Stimulated activated effector memory CD8-positive, alpha-beta T cell treated with anti-CD3 and anti-CD28 coated beads, Interleukin-12 subunit alpha, Interleukin-12 subunit beta, amount 100 ng/mL, for 72 hours (primary cell): ENCODE results near the gene NUDT3.
"Not testable (repeated sequence)": the region's sequence is repeated elsewhere in the genome, so short reads cannot be mapped to it uniquely, and the experiment has no call there.

ENCODE experiments used
- ATAC-seq: fragments of 150-1000 bp; cut with Tn5 transposase; 2 replicates; pipeline ENCODE4 v1.10.0; 2021
- DNase-seq, 2 donors: peaks; one replicate each; pipeline ENCODE4 v3.0.0; 2021 to 2022; ENCODE audit warnings: low spot score in 2 of 2
- H3K27ac Mint-ChIP-seq: one replicate; pipeline ENCODE4 v1.8.0; 2022; ENCODE audit warnings: mild to moderate bottlenecking, mixed read lengths
- H3K36me3 Mint-ChIP-seq: one replicate; pipeline ENCODE4 v1.8.0; 2022; ENCODE audit warnings: mild to moderate bottlenecking, mixed read lengths
- H3K4me1 Mint-ChIP-seq: one replicate; pipeline ENCODE4 v1.8.0; 2022; ENCODE audit warnings: mixed read lengths
- H3K4me3 Mint-ChIP-seq: one replicate; pipeline ENCODE4 v1.8.0; 2022; ENCODE audit warnings: mild to moderate bottlenecking, mixed read lengths
- H3K9me3 Mint-ChIP-seq: one replicate; pipeline ENCODE4 v1.8.0; 2022; ENCODE audit warnings: mixed read lengths

Gene NUDT3

DNA sequence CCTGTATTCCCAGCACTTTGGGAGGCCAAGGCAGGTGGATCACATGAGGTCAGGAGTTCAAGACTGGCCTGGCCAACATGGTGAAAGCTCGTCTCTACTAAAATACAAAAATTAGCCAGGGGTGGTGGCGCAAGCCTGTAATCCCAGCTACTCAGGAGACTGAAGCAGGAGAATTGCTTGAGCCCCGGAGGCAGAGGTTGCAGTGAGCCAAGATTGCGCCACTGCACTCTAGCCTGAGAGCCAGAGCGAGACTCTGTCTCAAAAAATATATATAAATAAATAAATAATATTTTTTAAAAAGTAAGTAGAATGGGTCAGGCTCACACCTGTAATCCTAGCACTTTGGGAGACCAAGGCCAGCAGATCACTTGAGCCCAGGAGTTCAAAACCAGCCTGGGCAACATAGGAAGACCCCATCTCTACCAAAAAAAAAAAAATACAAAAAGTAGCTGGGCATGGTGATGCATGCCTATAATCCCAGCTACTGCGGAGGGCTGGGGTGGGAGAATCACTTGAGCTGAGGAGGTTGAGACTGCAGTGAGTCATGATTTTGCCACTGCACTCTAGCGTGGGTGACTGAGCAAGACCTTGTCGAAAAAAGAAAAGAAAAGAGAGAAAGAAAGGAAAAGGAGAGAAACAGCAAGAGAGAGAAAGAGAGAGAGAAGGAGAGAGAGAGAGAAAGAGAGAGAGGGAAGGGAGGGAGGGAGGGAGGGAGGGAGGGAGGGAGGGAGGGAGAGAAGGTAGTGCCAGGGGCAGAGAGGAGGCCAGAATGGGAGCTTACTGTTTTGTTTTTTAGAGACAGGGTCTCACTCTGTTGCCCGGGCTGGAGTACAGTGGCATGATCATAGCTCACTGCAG, 26.5 kb downstream of the NUDT3 start:
- H3K27ac Mint-ChIP-seq = peak overlapping the region; percentile 18
- not testable (repeated sequence) for H3K9me3 Mint-ChIP-seq, H3K36me3 Mint-ChIP-seq, H3K4me3 Mint-ChIP-seq, DNase-seq, ATAC-seq
- peaks cover 31% of the 10 kb centered on the region for H3K4me1 Mint-ChIP-seq

DNA sequence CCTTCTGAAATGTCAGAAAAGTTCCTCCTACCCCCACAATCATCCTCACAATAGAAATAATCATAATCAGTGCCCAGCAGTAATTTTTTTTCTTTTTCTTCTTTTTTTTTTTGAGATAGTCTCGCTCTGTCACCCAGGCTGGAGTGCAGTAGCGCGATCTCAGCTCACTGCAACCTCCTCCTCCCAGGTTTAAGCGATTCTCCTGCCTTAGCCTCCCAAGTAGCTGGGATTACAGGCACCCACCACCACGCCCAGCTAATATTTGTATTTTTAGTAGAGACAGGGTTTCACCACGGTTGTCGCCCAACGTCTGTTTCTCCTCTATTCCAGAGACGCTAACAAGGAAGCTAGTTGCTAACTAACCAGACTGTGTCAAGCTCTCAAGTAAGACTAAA, 28.8 kb downstream of the NUDT3 start:
- not testable (repeated sequence) for H3K4me3 Mint-ChIP-seq, H3K36me3 Mint-ChIP-seq, H3K9me3 Mint-ChIP-seq, DNase-seq, H3K27ac Mint-ChIP-seq, ATAC-seq
- peaks cover 31% of the 10 kb centered on the region for H3K4me1 Mint-ChIP-seq

DNA sequence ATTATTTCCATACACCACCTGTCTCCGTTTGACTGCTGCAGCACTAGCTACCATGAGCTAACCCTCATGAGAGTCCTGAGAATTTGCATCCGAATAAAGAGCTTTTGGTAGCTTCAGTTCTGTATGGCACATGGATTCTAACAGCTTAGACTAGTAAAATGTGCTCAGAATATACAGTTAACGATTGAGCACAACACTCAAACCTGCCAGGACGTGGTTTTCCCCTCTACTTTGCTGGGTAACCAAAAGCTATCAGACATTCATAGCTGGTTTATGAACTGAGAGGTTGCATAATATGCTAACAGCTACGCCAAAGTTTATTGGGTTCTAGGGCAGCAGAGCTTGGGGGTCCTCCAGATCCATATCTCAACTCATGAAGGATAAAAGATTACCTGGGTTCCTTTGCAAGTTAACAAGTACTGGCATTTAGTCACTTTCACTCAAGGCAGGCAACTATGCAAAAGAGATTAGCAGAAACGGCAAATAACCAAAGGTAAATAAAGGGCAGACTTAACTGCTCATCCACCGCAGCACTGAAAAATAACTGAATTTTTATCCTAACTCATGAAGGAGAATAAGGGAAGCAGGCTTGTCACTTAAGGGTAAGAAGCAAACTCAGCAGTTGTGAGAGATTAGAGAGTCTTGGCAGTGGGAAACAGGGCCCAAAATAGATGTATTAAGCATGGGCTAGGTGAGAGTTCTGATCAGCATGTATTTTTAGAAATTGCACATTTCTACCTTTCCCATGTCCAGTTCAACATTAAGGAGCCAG, 29.4 kb downstream of the NUDT3 start:
- Mint-ChIP-seq H3K4me3 (no peak overlapping the region), H3K36me3 (no peaks in the 10 kb centered on the region), H3K27ac (no peak overlapping the region), H3K4me1 (peaks cover 31% of the 10 kb centered on the region), H3K9me3 (no peaks in the 10 kb centered on the region)
- no peak for DNase-seq
- ATAC-seq = no peak

DNA sequence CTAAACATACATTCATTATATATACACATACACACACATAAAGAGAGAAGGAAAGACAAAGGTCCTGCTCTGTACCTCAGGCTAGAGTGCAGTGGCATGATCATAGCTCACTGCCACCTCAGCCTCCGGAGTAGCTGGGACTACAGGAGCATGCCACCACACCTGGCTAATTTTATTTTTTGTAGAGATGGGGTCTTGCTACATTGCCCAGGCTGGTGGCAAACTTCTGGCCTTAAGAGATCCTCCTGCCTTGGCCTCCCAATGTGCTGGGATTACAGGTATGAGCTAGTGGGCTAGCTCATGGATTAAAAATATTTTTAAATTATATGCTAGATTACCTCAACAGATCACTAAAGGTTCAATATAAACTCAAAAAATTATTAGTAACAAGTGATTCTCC, 30.3 kb downstream of the NUDT3 start:
- Mint-ChIP-seq H3K4me1 (peaks cover 31% of the 10 kb centered on the region), H3K4me3 (no peak overlapping the region), H3K9me3 (no peaks in the 10 kb centered on the region), H3K27ac (no peak overlapping the region), H3K36me3 (no peaks in the 10 kb centered on the region)
- no peak for DNase-seq
- ATAC-seq = no peak

DNA sequence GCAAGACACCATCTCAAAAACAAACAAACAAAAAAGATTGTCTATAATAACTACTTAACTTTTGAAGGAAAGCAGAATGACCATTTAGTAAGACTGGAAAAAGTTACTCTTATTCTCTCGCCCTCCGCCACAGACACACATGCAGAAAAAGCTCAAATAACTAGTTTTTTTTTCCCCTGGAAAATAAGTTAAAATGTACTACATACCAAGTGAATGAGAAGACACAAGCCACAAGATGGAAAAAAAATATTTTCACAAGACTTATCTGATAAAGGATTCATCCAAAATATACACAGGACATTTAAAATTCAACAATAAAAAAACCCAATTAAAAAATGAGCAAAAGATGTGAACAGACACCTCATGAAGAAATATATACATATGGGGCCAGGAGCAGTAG, 31.9 kb downstream of the NUDT3 start:
- DNase-seq = no peak
- Mint-ChIP-seq H3K27ac (no peak overlapping the region), H3K4me3 (no peak overlapping the region), H3K36me3 (no peaks in the 10 kb centered on the region), H3K9me3 (no peaks in the 10 kb centered on the region), H3K4me1 (peaks cover 24% of the 10 kb centered on the region)
- ATAC-seq = no peak

DNA sequence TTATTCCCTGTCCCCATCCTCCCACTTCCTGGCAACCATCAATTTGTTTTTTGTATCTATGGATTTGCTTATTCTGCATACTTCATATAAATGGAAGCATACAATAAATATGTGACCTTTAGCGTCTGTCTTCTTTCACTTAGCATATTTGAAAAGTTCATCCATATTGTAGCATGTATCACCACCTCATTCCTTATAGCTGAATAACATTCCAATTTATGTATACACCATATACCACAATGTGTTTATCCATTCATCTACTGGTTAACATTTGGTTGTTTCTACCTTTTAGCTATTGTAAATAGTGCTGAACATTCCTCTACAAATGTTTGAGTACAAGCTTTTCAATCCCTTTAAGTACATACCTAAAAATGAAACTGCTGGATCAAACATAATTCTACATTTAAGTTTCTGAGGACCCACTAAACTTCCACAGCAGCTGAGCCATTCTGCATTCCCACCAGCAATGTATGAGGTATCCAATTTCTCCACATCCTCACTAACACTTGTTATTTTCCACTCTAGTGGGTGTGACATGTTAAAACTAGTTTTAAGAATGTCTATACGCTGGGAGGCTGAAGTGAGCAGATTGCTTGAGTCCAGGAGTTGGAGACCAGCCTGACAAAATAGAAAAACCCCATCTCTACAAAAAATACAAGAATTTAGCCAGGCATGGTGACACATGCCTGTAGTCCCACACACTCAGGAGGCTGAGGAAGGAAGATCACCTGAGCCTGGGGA, 32.9 kb downstream of the NUDT3 start:
- ATAC-seq = no peak

DNA sequence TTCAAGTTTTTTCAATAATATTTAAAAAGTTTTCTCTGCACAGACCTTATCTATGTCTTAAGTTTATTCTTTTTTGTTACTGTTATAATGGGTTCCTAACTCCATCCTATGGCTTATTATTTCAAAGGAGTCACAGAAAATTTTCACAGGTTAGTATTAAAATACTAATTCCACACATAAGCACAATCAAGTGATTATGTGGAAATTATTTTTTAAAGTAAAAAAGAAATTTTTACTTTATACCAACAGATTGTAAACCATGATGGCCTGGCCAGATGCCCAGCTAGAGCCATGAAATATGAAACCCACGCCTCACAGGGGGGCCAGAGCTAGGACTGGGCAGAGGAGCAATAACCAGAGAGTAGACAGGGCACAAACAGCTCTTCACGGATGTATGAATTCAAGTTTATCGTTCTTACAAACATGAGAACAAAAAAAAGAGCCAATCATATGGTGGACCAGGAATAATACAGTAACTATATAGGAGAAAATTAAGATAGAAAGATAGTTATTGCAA, 34.0 kb downstream of the NUDT3 start:
- Mint-ChIP-seq H3K27ac (no peak overlapping the region), H3K4me1 (peaks cover 21% of the 10 kb centered on the region), H3K4me3 (no peak overlapping the region), H3K9me3 (no peaks in the 10 kb centered on the region), H3K36me3 (no peaks in the 10 kb centered on the region)
- ATAC-seq = no peak
- no peak for DNase-seq

More for the DNA sequence above, 32.9 kb downstream of the NUDT3 start:
- DNase-seq = no peak
- Mint-ChIP-seq H3K9me3 (no peaks in the 10 kb centered on the region), H3K36me3 (no peaks in the 10 kb centered on the region), H3K27ac (no peak overlapping the region), H3K4me3 (no peak overlapping the region), H3K4me1 (peaks cover 24% of the 10 kb centered on the region)

DNA sequence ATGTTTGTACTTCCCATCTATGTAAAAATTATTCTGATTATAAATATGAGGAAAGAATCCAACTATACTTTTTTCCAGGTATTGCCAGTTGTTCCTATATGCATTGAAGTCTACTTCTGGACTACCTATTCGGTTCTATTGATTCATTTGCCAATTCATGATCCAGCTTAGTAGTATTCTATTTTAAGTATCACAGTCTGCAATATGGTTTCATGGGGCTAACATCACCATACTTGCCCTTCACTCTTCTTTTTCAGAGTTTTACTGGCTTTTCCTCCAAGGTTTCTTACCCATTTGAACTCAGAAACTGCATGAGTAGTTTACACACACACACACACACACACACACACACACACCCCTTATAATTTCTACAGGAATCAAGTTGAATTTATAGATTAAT, 34.5 kb downstream of the NUDT3 start:
- ATAC-seq (no peak), DNase-seq (no peak)
- H3K4me3 Mint-ChIP-seq = no peak overlapping the region
- H3K36me3 Mint-ChIP-seq = no peaks in the 10 kb centered on the region
- H3K4me1 Mint-ChIP-seq = peaks cover 16% of the 10 kb centered on the region
- no peaks in the 10 kb centered on the region for H3K9me3 Mint-ChIP-seq
- H3K27ac Mint-ChIP-seq = no peak overlapping the region

DNA sequence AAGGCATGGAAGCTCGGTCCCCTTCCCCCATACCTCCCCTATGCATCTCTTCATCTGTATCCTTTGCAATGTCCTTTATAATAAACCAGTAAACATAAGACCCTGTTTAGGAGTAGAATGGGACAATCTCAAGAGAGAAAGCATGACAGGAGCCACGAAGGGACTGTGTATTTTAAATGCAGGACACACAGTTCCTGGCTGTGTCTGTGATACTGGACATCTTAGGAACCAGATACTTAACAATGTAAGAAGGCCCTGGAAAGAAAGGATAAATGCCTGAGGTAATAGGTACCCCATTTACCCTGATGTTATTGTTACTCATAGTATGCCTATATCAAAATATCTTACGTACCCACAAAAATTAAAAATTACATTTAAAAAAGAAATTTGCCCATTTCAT, 36.6 kb downstream of the NUDT3 start:
- Mint-ChIP-seq H3K4me1 (peaks cover 6% of the 10 kb centered on the region), H3K36me3 (no peaks in the 10 kb centered on the region), H3K4me3 (no peak overlapping the region), H3K9me3 (no peaks in the 10 kb centered on the region), H3K27ac (no peak overlapping the region)
- no peak for ATAC-seq
- DNase-seq = no peak

DNA sequence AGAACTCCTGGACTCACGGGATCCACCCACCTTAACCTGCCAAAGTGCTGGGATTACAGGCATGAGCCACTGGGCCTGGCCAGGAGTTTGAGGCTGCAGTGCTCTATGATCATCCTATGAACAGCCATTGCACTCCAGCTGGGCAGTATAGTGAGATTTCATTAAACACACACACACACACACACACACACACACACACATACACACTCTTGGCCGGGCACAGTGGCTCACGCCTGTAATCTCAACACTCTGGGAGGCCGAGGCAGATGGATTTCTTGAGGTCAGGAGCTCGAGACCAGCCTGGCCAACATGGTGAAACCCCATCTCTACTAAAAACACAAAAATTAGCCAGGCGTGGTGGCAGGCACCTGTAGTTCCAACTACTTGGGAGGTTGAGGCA, 38.2 kb downstream of the NUDT3 start:
- H3K4me3 Mint-ChIP-seq, H3K4me1 Mint-ChIP-seq, H3K9me3 Mint-ChIP-seq, H3K36me3 Mint-ChIP-seq, ATAC-seq, DNase-seq: not testable (repeated sequence)
- H3K27ac Mint-ChIP-seq = peak overlapping the region; percentile 17

DNA sequence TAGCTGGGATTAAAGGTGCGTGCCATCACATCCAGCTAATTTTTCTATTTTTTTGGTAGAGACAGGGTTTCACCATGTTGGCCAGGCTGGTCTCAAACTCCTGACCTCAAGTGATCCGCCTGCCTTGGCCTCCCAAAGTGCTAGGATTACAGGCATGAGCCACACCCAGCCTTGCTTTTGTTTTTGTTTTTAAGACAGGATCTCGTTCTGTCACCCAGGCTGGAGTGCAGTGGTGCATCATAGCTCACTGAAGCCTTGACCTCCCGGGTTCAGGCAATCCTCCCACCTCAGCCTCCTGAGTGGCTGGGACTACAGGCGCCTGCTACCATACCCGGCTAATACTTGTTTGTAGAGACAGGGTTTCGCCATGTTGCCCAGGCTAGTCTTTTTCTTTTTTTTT, 38.9 kb downstream of the NUDT3 start:
- not testable (repeated sequence) for ATAC-seq, DNase-seq, H3K4me1 Mint-ChIP-seq, H3K9me3 Mint-ChIP-seq, H3K4me3 Mint-ChIP-seq, H3K36me3 Mint-ChIP-seq
- H3K27ac Mint-ChIP-seq = peak overlapping the region; percentile 17

DNA sequence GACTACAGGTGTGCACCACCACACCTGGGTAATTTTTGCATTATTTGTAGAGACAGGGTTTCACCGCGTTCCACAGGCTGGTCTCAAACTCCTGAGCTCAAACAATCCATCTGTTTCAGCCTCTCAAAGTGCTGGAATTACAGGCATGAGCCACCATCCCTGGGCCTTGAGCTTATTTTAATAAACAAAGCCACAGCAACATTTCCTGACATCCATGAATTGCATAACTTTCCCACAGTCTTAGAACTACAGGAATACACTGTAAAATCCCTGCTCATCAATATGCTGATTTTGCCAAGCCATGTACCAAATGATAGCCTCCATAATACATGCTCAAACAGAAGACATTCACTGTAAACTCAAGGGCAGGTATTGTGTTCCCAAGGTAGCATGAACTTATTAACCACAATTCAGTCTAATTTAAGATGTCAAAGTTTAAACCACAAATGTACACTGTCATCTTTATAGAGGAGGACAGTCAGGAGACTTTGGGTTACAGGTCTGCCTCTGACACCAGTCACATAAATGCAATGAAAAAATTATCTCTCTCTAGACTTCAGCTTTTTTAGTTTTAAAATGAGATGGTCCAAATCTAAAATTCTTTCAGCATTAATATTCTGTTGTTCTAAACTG, 40.0 kb downstream of the NUDT3 start:
- DNase-seq = no peak
- Mint-ChIP-seq H3K36me3 (no peaks in the 10 kb centered on the region), H3K4me3 (no peak overlapping the region), H3K27ac (no peak overlapping the region), H3K4me1 (peaks cover 8% of the 10 kb centered on the region), H3K9me3 (no peaks in the 10 kb centered on the region)
- no peak for ATAC-seq

DNA sequence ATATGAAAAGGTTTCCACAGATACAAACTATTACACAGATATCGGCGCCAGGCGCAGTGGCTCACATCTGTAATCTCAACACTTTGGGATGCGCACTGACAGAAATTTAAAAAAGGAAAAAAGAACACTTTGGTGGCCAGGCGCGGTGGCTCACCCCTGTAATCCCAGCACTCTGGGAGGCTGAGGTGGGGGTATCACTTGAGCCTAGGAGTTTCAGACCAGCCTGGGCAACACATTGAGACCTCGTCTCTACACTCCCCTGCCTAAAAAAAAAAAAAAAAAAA, 41.6 kb downstream of the NUDT3 start:
- DNase-seq (no peak), ATAC-seq (no peak)
- H3K4me3 Mint-ChIP-seq = no peak overlapping the region
- H3K36me3 Mint-ChIP-seq = no peaks in the 10 kb centered on the region
- peaks cover 8% of the 10 kb centered on the region for H3K4me1 Mint-ChIP-seq
- H3K9me3 Mint-ChIP-seq = no peaks in the 10 kb centered on the region
- no peak overlapping the region for H3K27ac Mint-ChIP-seq

DNA sequence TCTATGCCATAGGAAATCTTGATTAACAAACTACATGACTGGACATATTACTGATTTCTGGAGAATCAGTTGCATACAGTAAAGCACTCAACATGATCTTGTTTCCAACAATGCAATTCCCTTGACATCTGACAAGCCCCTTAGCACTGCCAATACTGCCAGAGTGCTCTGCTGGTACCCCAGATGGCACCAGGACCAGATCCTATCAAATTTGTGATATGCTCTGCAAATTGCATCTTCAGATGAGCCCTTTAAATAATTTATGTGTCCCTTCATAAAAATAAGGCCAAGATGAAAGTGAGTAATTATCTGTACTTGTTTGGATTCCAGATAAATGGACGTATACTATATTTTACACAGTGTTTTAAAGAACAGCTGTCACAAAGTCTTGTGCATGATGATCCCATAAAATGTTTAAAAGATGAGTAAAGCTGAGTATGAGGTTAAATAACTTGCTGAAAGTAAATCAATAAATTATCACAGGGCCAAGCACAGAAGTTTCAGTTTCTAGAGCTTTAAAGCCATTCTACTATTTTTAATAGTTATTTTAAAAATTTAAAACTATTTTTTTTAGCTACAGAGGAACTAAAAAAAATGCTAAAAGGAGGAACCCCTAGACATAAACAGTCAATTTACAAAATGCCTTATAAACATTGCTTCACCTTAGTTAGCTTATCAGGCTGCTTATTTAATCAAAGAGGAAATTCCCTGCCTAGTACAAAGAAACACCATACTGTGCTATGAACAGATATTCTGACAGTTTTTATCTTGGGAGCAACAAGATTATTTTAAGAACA, 42.1 kb downstream of the NUDT3 start:
- no peak overlapping the region for H3K4me3 Mint-ChIP-seq
- H3K9me3 Mint-ChIP-seq = no peaks in the 10 kb centered on the region
- DNase-seq (no peak), ATAC-seq (no peak)
- H3K27ac Mint-ChIP-seq = no peak overlapping the region
- peaks cover 8% of the 10 kb centered on the region for H3K4me1 Mint-ChIP-seq
- no peaks in the 10 kb centered on the region for H3K36me3 Mint-ChIP-seq
